Measurements from ENCODE around the gene CDKN1A.

- TF ChIP-seq EP300 (IDR thresholded peaks at IDR 0.05) = no peak
- no peak for TF ChIP-seq POLR2A (IDR thresholded peaks at IDR 0.05; ENCODE audit: low read depth)
- TF ChIP-seq CTCF (IDR thresholded peaks at IDR 0.05) = no peak
- no peak for TF ChIP-seq POLR2AphosphoS5 (IDR thresholded peaks at IDR 0.05)
These were observed 13.7 kb downstream of the CDKN1A start for GRCh38 chr6:36692220-36692619.
